Measurements from ENCODE around the gene RPL6.
"Not testable (repeated sequence)": the region's sequence is repeated elsewhere in the genome, so short reads cannot be mapped to it uniquely, and the experiment has no call there.

The RPL6 gene

GRCh38 chr12:112406519-112407488 lies 2.6 kb downstream of the RPL6 start:
- TF ChIP-seq CTCF (conservative IDR thresholded peaks at IDR 0.05; ENCODE audit: control insufficient read depth, insufficient read depth, low read depth, low read length) = no peak
- no peak for DNase-seq (ENCODE audit: low read depth)
- H3K4me3 ChIP-seq (ENCODE audit: control insufficient read depth, low read depth, low read length) = peak overlapping the region; percentile 93

GRCh38 chr12:112401903-112402498 lies 7.4 kb downstream of the RPL6 start:
- TF ChIP-seq CTCF (conservative IDR thresholded peaks at IDR 0.05; ENCODE audit: control insufficient read depth, insufficient read depth, low read depth, low read length) = no peak
- DNase-seq (ENCODE audit: low read depth) = no peak
- no peak overlapping the region for H3K4me3 ChIP-seq (ENCODE audit: control insufficient read depth, low read depth, low read length)

GRCh38 chr12:112401054-112401453 lies 8.4 kb downstream of the RPL6 start:
- H3K4me3 ChIP-seq (ENCODE audit: control insufficient read depth, low read depth, low read length) = no peak overlapping the region
- DNase-seq (ENCODE audit: low read depth) = no peak
- no peak for TF ChIP-seq CTCF (conservative IDR thresholded peaks at IDR 0.05; ENCODE audit: control insufficient read depth, insufficient read depth, low read depth, low read length)

- no peak overlapping the region for H3K4me3 ChIP-seq (ENCODE audit: control insufficient read depth, low read depth, low read length)
- no peak for DNase-seq (ENCODE audit: low read depth)
- no peak for TF ChIP-seq CTCF (conservative IDR thresholded peaks at IDR 0.05; ENCODE audit: control insufficient read depth, insufficient read depth, low read depth, low read length)
Observed at GRCh38 chr12:112393328-112393727, 16.1 kb downstream of the RPL6 start.

- H3K4me3 ChIP-seq (ENCODE audit: control insufficient read depth, low read depth, low read length); DNase-seq (ENCODE audit: low read depth): not testable (repeated sequence)
Observed at GRCh38 chr12:112389922-112390654, 19.3 kb downstream of the RPL6 start.

GRCh38 chr12:112389228-112389627 lies 20.2 kb downstream of the RPL6 start:
- no peak for DNase-seq (ENCODE audit: low read depth)

More at GRCh38 chr12:112389228-112389627, 20.2 kb downstream of the RPL6 start:
- no peak overlapping the region for H3K4me3 ChIP-seq (ENCODE audit: control insufficient read depth, low read depth, low read length)
- no peak for TF ChIP-seq CTCF (conservative IDR thresholded peaks at IDR 0.05; ENCODE audit: control insufficient read depth, insufficient read depth, low read depth, low read length)

Measured in fibroblast of mammary gland (primary cell).